GM23338 (cell line): ENCODE data around the gene SSNA1.

ENCODE experiments used
- CREB1 ChIP-seq: fragments of 250-450 bp; sonication (Bioruptor Pico); IDR thresholded peaks from 2 replicates; pipeline ENCODE4 v1.5.0; 2020; ENCODE audit warnings: low read depth, mild to moderate bottlenecking, moderate library complexity
- CTCF ChIP-seq, 2 experiments: fragments of 200-600 bp in 1 of 2; sonication (generic) in 1 of 2; conservative IDR thresholded peaks; 2 replicates each; pipeline versions ENCODE4 v1.5.1 to v1.6.1; 2016 to 2017; ENCODE audit warnings: antibody characterized with exemption in 2 of 2, low read depth in 2 of 2, mild to moderate bottlenecking in 2 of 2, moderate library complexity in 1 of 2
- POLR2AphosphoS5 ChIP-seq: IDR thresholded peaks from 2 replicates; pipeline ENCODE4 v1.6.1; 2016; ENCODE audit warnings: antibody characterized with exemption, low read depth

GRCh38 chr9:137168904-137169856 lies 19.3 kb upstream of the SSNA1 start:
- peak; percentile 31; the same call in 1 of the 2 replicates for TF ChIP-seq POLR2AphosphoS5
- TF ChIP-seq CTCF (conservative IDR thresholded peaks at IDR 0.05; ENCODE audit: low read depth in 2 of 2) = no peak
- TF ChIP-seq CREB1 (CRISPR knock-in tag) = no peak
